Panc1 (cell line): ENCODE data around the gene SIX3. TPM values are rescaled to one million over a fixed set of nuclear protein-coding genes. Genes with fewer than 3 reads are reported as not detected.

ENCODE experiments used
- ATAC-seq: fragments of 200-7000 bp; cut with Tn5 transposase; 2 replicates; pipeline ENCODE4 v1.9.1; 2020; ENCODE audit warnings: mild to moderate bottlenecking, moderate library complexity
- BruUV-seq: library from RNA; stranded (reverse); fragments of 400-500 nt; replicated peaks from 2 replicates; lab custom pipeline; 2021; lab: Mats Ljungman, UMichigan
- CTCF ChIA-PET: fragments of 300-600 bp; sonication (Branson Sonifier 250); formaldehyde crosslinking; loops from one replicate; lab custom pipeline; 2022; ENCODE audit warnings: antibody characterized with exemption; lab: Charles Lee
- POLR2A ChIA-PET: fragments of 300-600 bp; sonication (Branson Sonifier 250); formaldehyde crosslinking; loops from one replicate; lab custom pipeline; 2022; ENCODE audit warnings: antibody characterized with exemption; lab: Charles Lee
- DNase-seq: peaks from one replicate; pipeline ENCODE4 v3.0.0-alpha.2; 2010; ENCODE audit warnings: low read depth, low spot score
- H3K27ac ChIP-seq: 2 replicates; pipeline ENCODE4 v1.5.1; 2011; ENCODE audit warnings: mild to moderate bottlenecking, low read length, inconsistent platforms
- H3K27me3 ChIP-seq: fragments of 200-500 bp; sonication (Bioruptor generic); 2 replicates; pipeline ENCODE4 v1.6.0; 2014; ENCODE audit warnings: low read length, inconsistent platforms; ENCODE audit not compliant: control insufficient read depth, insufficient read depth
- H3K36me3 ChIP-seq: fragments of 200-500 bp; sonication (Bioruptor generic); 2 replicates; pipeline ENCODE4 v1.5.1; 2014; ENCODE audit warnings: inconsistent platforms, mild to moderate bottlenecking, low read length, moderate library complexity; ENCODE audit not compliant: control insufficient read depth, insufficient read depth
- H3K4me1 ChIP-seq: 2 replicates; pipeline ENCODE4 v1.5.1; 2011; ENCODE audit warnings: inconsistent platforms, mild to moderate bottlenecking, low read length, moderate library complexity; ENCODE audit not compliant: control insufficient read depth, insufficient read depth
- H3K4me3 ChIP-seq, 2 experiments: 2 replicates each; pipeline ENCODE4 v1.5.1; 2011 to 2012; ENCODE audit warnings: low read depth in 2 of 2, low read length in 2 of 2, mild to moderate bottlenecking in 2 of 2, inconsistent platforms in 1 of 2, moderate library complexity in 1 of 2
- H3K9me3 ChIP-seq: fragments of 200-500 bp; sonication (Bioruptor generic); 2 replicates; pipeline ENCODE4 v1.5.1; 2014; ENCODE audit warnings: low read depth, mild to moderate bottlenecking, inconsistent platforms, low read length, moderate library complexity; ENCODE audit not compliant: control insufficient read depth, insufficient read depth
- CTCF ChIP-seq: fragments of 450-650 bp; IDR thresholded peaks from 2 replicates; pipeline ENCODE4 v1.5.1; 2017; ENCODE audit warnings: mild to moderate bottlenecking
- POLR2AphosphoS5 ChIP-seq: IDR thresholded peaks from 2 replicates; pipeline ENCODE4 v1.6.1; 2012; ENCODE audit warnings: mild to moderate bottlenecking, low read depth, low read length, moderate library complexity
- SIN3A ChIP-seq: IDR thresholded peaks from 2 replicates; pipeline ENCODE4 v1.6.1; 2012; ENCODE audit warnings: low read depth, mild to moderate bottlenecking, low read length, moderate library complexity, borderline replicate concordance; ENCODE audit not compliant: insufficient read depth
- TCF7L2 ChIP-seq: IDR thresholded peaks from 2 replicates; pipeline ENCODE4 v1.6.1; 2011; ENCODE audit warnings: mild to moderate bottlenecking, low read depth, low read length, inconsistent platforms
- in situ Hi-C: cut with HindIII; loops from 2 replicates; pipeline ENCODE4 v1.10.0; 2016; ENCODE audit warnings: low sequenced_read_pairs, low pct_unique_long_range_greater_than_20kb
- intact Hi-C: fragments of 100-400 bp; cut with micrococcal nuclease; formaldehyde crosslinking; loops from one replicate; pipeline ENCODE4 v1.10.0; 2022; ENCODE audit not compliant: unreplicated experiment
- total RNA-seq: library from RNA; stranded (reverse); gene quantifications from one replicate; pipeline ENCODE4 v1.2.1, GENCODE V29; 2021; ENCODE audit not compliant: unreplicated experiment
- TF ChIP-seq, protein P1 (sequence below), 2 experiments: IDR thresholded peaks; 2 replicates each; pipeline ENCODE4 v1.6.1; 2011 to 2012; ENCODE audit warnings: low read depth in 2 of 2, control low read depth in 1 of 2, low read length in 1 of 2, mild to moderate bottlenecking in 1 of 2, moderate library complexity in 1 of 2; ENCODE audit not compliant: insufficient read depth in 1 of 2

The SIX3 gene
- total RNA-seq, 1 experiment from 2014 or later: 0.21 TPM

DNA sequence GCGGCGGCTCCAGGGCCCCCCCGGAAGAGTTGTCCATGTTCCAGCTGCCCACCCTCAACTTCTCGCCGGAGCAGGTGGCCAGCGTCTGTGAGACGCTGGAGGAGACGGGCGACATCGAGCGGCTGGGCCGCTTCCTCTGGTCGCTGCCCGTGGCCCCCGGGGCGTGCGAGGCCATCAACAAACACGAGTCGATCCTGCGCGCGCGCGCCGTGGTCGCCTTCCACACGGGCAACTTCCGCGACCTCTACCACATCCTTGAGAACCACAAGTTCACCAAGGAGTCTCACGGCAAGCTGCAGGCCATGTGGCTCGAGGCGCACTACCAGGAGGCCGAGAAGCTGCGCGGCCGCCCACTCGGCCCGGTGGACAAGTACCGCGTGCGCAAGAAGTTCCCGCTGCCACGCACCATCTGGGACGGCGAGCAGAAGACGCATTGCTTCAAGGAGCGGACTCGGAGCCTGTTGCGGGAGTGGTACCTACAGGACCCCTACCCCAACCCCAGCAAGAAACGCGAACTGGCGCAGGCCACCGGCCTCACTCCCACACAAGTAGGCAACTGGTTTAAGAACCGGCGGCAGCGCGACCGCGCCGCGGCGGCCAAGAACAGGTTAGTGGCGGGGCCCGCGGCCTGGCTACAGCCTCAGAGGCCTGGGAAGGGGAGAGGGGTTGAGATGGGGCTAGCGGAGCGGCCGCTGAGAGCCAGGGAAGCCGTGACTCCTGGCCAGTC lies 965 bp downstream of the SIX3 start:
- Histone ChIP-seq H3K27ac (no peak overlapping the region), H3K36me3 (no peaks in the 10 kb centered on the region; the same call in 1 of the 2 replicates), H3K4me1 (0 out of 2 replicates have a peak, but pooled peaks cover 5% of the 10 kb centered on the region), H3K4me3 (peak overlapping the region in 1 of 2 experiments; percentile 38; a peak in 1 of 4 replicates), H3K9me3 (no peaks in the 10 kb centered on the region), H3K27me3 (no peaks in the 10 kb centered on the region)
- intact Hi-C loops: no loop called here
- in situ Hi-C loops: no loop called here
- POLR2A ChIA-PET: no interaction called here
- DNase-seq (no peak), ATAC-seq (no peak)
- BruUV-seq: no TSS peak
- TF ChIP-seq POLR2AphosphoS5 (no peak), TCF7L2 (no peak), SIN3A (no peak), CTCF (no peak)
- TF ChIP-seq, protein P1, sequence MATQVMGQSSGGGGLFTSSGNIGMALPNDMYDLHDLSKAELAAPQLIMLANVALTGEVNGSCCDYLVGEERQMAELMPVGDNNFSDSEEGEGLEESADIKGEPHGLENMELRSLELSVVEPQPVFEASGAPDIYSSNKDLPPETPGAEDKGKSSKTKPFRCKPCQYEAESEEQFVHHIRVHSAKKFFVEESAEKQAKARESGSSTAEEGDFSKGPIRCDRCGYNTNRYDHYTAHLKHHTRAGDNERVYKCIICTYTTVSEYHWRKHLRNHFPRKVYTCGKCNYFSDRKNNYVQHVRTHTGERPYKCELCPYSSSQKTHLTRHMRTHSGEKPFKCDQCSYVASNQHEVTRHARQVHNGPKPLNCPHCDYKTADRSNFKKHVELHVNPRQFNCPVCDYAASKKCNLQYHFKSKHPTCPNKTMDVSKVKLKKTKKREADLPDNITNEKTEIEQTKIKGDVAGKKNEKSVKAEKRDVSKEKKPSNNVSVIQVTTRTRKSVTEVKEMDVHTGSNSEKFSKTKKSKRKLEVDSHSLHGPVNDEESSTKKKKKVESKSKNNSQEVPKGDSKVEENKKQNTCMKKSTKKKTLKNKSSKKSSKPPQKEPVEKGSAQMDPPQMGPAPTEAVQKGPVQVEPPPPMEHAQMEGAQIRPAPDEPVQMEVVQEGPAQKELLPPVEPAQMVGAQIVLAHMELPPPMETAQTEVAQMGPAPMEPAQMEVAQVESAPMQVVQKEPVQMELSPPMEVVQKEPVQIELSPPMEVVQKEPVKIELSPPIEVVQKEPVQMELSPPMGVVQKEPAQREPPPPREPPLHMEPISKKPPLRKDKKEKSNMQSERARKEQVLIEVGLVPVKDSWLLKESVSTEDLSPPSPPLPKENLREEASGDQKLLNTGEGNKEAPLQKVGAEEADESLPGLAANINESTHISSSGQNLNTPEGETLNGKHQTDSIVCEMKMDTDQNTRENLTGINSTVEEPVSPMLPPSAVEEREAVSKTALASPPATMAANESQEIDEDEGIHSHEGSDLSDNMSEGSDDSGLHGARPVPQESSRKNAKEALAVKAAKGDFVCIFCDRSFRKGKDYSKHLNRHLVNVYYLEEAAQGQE (IDR thresholded peaks at IDR 0.05; ENCODE audit: insufficient read depth in 1 of 2, low read depth in 2 of 2, low read length in 1 of 2): no peak
- CTCF ChIA-PET: no interaction called here

- in situ Hi-C loops: no loop called here
- DNase-seq (no peak), ATAC-seq (no peak)
- 0 out of 2 replicates have a peak, but pooled peaks cover 2% of the 10 kb centered on the region for H3K4me1 ChIP-seq
- H3K4me3 ChIP-seq: peak overlapping the region in 1 of 2 experiments; percentile 38; a peak in 1 of 4 replicates
- ChIA-PET CTCF (no interaction called here), POLR2A (no interaction called here)
- H3K27me3 ChIP-seq: no peaks in the 10 kb centered on the region
- H3K36me3 ChIP-seq: no peaks in the 10 kb centered on the region; the same call in 1 of the 2 replicates
- H3K9me3 ChIP-seq: no peaks in the 10 kb centered on the region
- intact Hi-C loops: no loop called here
- TF ChIP-seq CTCF: no peak
- TF ChIP-seq, protein P1 (IDR thresholded peaks at IDR 0.05; ENCODE audit: insufficient read depth in 1 of 2, low read depth in 2 of 2, low read length in 1 of 2): no peak
- no peak for TF ChIP-seq SIN3A
- no peak for TF ChIP-seq TCF7L2
- TF ChIP-seq POLR2AphosphoS5: no peak
- no peak overlapping the region for H3K27ac ChIP-seq
- BruUV-seq: no TSS peak
These were observed 1.7 kb downstream of the SIX3 start for GRCh38 chr2:44943031-44943692.
